GM13976 (cell line): ENCODE results near the gene CXCL12.
A peak's percentile ranks its signal among the peaks of the same experiment; 100 is the strongest.

Source experiments
- DNase-seq: peaks from one replicate; pipeline ENCODE4 v3.0.0; 2012; ENCODE audit warnings: low spot score
- in situ Hi-C: fragments of 300-500 bp; cut with MboI; formaldehyde crosslinking; loops from one replicate; pipeline ENCODE4 v1.12.0; 2022; ENCODE audit warnings: low sequenced_read_pairs, mixed read lengths, inconsistent platforms; ENCODE audit not compliant: unreplicated experiment
- TF ChIP-seq, protein P1 (sequence below): IDR thresholded peaks from 2 replicates; pipeline ENCODE4 v1.5.1; 2012; ENCODE audit warnings: borderline replicate concordance, mild to moderate bottlenecking; ENCODE audit not compliant: insufficient read depth; ENCODE audit errors: extremely low read depth, missing control alignments, control extremely low read depth

Gene CXCL12

DNA sequence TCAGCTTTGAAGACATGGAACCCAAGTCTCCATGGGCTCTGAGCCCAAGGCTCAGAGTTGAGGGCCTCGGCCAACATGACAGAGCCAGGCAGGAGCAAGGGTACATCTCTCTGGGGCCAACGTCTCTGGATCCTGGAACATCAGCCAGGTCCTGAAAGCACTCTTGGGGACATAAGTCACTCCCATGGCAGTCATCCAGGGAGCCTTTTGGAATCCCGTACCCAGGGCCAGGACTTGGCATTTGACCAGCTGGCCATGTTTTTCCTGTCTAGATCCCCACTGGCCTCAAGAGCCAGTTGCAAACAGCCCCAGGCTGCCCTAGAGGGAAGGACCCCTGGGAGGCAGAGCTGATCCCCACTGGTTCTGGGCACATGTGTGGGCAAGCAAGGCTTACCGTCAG lies 4.3 kb upstream of the CXCL12 start:
- in situ Hi-C loops: loop anchor here (25.0 kb wide), 2 partner anchors 473 to 727 kb away; no protein-coding TSS in a partner anchor
- TF ChIP-seq, protein P1, sequence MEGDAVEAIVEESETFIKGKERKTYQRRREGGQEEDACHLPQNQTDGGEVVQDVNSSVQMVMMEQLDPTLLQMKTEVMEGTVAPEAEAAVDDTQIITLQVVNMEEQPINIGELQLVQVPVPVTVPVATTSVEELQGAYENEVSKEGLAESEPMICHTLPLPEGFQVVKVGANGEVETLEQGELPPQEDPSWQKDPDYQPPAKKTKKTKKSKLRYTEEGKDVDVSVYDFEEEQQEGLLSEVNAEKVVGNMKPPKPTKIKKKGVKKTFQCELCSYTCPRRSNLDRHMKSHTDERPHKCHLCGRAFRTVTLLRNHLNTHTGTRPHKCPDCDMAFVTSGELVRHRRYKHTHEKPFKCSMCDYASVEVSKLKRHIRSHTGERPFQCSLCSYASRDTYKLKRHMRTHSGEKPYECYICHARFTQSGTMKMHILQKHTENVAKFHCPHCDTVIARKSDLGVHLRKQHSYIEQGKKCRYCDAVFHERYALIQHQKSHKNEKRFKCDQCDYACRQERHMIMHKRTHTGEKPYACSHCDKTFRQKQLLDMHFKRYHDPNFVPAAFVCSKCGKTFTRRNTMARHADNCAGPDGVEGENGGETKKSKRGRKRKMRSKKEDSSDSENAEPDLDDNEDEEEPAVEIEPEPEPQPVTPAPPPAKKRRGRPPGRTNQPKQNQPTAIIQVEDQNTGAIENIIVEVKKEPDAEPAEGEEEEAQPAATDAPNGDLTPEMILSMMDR: no peak
- no peak for DNase-seq

DNA sequence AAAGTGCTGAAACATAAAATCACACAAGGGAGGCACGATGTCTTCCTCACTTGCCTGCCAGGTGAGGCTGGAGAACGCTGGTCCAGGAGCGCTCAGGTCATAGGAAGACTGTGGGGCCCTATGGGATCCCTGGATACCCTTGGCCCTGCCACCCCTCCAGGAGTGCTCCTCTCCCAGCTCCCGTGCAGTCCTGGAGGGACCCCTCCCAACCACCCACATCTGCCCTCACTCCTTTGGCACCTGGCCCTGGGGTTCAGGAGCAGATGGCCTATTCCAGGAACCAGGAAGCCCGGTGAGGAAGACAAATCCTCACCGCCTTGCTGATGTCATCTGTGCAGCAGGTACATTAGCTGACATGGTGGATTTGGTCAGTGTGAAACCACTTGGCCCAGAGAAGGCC lies 3.7 kb upstream of the CXCL12 start:
- in situ Hi-C loops: loop anchor here (25.0 kb wide), 2 partner anchors 474 to 726 kb away; no protein-coding TSS in a partner anchor
- TF ChIP-seq, protein P1: no peak
- DNase-seq: no peak

DNA sequence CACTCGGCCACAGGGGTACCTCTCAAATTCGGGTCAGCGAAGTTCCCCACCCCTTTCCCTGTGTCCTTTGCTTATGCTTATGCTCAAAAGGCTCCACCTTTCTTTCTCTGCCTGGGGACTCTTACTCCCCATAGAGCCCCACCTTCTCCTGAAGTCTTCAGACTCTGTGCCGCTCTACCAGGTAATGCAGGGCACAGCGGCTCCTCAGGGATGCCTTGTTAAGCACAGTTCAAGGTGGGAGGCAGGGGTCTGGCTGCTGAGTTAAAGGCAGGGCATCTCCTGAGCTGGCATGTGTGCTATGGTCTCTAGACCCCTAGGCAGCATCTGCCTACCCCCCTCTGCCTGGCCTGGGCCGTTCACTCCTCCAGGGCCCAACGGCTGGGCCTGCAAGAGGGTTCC lies 3.0 kb upstream of the CXCL12 start:
- no peak for DNase-seq
- in situ Hi-C loops: loop anchor here (25.0 kb wide), 2 partner anchors 474 to 726 kb away; no protein-coding TSS in a partner anchor
- TF ChIP-seq, protein P1: no peak

DNA sequence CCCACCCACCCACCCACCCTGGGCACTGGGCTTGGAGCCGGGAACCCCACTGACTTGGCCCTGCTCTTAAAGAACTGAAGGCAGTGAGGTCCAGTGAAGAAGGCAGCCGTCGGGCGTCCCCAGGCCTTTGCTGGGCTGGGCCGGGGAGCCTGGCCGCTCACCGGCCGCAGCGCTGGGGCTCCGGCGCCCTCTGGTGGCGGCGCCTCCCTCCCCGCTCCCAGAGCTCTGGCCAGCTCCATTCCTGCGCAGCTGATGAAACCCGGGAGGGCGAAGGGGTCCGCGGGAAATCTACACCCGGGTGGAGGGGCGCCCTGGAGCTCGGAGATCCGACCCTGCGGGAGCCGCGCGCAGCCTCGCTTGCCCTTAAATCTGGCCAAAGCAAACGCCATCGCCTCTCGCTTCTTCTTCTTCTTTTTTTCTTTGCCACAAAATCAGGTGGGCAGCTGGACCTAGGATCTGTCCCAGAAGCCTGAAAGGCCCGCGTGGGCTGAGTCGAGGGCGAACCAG lies 1.7 kb upstream of the CXCL12 start:
- in situ Hi-C loops: loop anchor here (25.0 kb wide), 2 partner anchors 476 to 724 kb away; no protein-coding TSS in a partner anchor
- TF ChIP-seq, protein P1: peak; percentile 91
- DNase-seq: peak; percentile 90

DNA sequence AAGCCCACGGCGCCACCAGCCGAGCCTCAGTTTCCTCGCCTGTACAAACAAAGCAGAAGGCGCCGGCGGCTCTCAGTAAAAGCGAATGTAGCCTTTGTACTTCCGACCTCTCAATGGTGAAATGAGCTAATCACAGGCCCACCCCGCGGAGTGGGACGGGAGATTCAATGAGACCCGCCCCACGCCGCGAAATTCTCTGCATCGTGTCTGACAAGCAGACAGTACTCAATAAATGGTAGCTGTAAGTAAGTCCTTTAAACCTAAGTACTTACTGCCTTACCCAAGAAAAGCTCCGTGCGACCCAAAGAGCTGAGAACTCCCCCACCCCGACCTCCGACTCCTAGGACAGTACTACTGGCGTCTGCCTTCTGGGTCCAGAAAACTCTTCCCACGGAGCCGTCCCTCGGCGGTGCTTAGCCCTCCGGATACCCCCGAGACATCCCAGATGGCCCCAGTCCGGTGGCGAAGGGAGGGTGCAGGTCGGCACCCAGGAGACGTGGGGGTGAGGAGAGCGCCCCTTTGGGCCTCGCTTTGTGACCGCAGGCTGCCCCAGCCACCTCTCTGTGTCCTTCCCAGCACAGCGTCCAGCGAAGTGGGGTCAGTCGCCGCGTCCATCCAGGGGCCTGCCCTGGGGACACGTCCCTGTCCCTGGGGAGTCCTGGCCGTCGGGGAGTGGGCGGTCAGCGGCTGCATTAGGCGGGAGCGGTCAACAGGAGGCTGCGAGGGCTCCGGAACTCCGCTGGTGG lies 972 bp upstream of the CXCL12 start:
- in situ Hi-C loops: loop anchor here (25.0 kb wide), 2 partner anchors 476 to 724 kb away; no protein-coding TSS in a partner anchor
- DNase-seq: peak; percentile 40
- TF ChIP-seq, protein P1: no peak

DNA sequence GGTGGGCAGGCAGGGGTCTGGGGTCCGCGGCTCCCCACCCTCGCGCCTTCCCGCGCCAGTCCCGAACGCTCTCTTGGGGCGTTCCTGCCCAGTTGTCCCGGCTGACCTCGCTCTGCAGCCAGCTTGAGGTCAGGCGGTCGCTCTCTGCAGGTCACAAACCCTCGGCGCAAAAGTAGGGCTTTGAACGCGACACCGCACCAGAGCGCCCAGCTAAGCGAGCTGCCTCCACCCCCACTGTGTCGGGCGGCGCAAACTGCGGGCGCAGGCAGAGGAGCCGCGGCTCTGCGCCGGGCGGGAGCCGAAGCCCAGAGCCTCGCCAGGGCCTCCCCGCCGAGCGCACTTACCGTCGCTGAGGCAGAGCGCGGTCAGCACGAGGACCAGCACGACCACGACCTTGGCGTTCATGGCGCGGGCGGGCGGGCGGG lies 284 bp downstream of the CXCL12 start:
- DNase-seq: no peak
- in situ Hi-C loops: loop anchor here (25.0 kb wide), 2 partner anchors 478 to 722 kb away; no protein-coding TSS in a partner anchor
- TF ChIP-seq, protein P1: no peak
